SK-N-SH treated with all-trans-retinoic acid at 6 μM for 48 hours (cell line): ENCODE measurements around the gene SLIT2.
A peak's percentile ranks its signal among the peaks of the same experiment; 100 is the strongest.

Source experiments
- ATAC-seq: fragments of 200-7000 bp; cut with Tn5 transposase; 3 replicates; pipeline ENCODE4 v1.9.1; 2020; ENCODE audit warnings: mild to moderate bottlenecking, moderate library complexity
- ARNTL ChIP-seq: fragments of 450-650 bp; formaldehyde crosslinking; IDR thresholded peaks from 2 replicates; pipeline ENCODE4 v1.5.0; 2020; ENCODE audit warnings: low read depth, mild to moderate bottlenecking, moderate library complexity, borderline replicate concordance
- BACH2 ChIP-seq: fragments of 250-450 bp; sonication (Bioruptor Pico); IDR thresholded peaks from 2 replicates; pipeline ENCODE4 v1.9.0; 2021; ENCODE audit warnings: mild to moderate bottlenecking, borderline replicate concordance
- CSDC2 ChIP-seq: fragments of 250-450 bp; sonication (Bioruptor Pico); IDR thresholded peaks from 2 replicates; pipeline ENCODE4 v1.5.0; 2020; ENCODE audit warnings: mild to moderate bottlenecking, moderate library complexity
- ESRRG ChIP-seq: fragments of 250-450 bp; sonication (Bioruptor Pico); IDR thresholded peaks from 2 replicates; pipeline ENCODE4 v1.6.1; 2021; ENCODE audit warnings: mild to moderate bottlenecking
- GLIS3 ChIP-seq: fragments of 250-450 bp; sonication (Bioruptor Pico); IDR thresholded peaks from 2 replicates; pipeline ENCODE4 v1.5.0; 2020; ENCODE audit warnings: mild to moderate bottlenecking, moderate library complexity
- OSR1 ChIP-seq: fragments of 250-450 bp; sonication (Bioruptor Pico); IDR thresholded peaks from 2 replicates; pipeline ENCODE4 v1.8.0; 2022; ENCODE audit warnings: moderate library complexity, mild to moderate bottlenecking, inconsistent platforms
- PATZ1 ChIP-seq: fragments of 250-450 bp; sonication (Bioruptor Pico); IDR thresholded peaks from 2 replicates; pipeline ENCODE4 v1.8.0; 2020; ENCODE audit warnings: mild to moderate bottlenecking, moderate library complexity, borderline replicate concordance
- POU6F1 ChIP-seq: fragments of 250-450 bp; sonication (Bioruptor Pico); IDR thresholded peaks from 2 replicates; pipeline ENCODE4 v1.8.0; 2021; ENCODE audit warnings: low read depth, mild to moderate bottlenecking, moderate library complexity, borderline replicate concordance
- PPARA ChIP-seq: fragments of 250-450 bp; sonication (Bioruptor Pico); IDR thresholded peaks from 2 replicates; pipeline ENCODE4 v1.5.0; 2020; ENCODE audit warnings: mild to moderate bottlenecking, borderline replicate concordance
- RARB ChIP-seq: fragments of 250-450 bp; sonication (Bioruptor Pico); IDR thresholded peaks from 2 replicates; pipeline ENCODE4 v1.8.0; 2021; ENCODE audit warnings: mild to moderate bottlenecking, moderate library complexity
- SNAI2 ChIP-seq: fragments of 250-450 bp; sonication (Bioruptor Pico); IDR thresholded peaks from 2 replicates; pipeline ENCODE4 v1.5.0; 2020; ENCODE audit warnings: mild to moderate bottlenecking, moderate library complexity
- TOX ChIP-seq: fragments of 250-450 bp; sonication (Bioruptor Pico); IDR thresholded peaks from 2 replicates; pipeline ENCODE4 v1.8.0; 2021; ENCODE audit warnings: mild to moderate bottlenecking, moderate library complexity, borderline replicate concordance
- TSHZ2 ChIP-seq: fragments of 250-450 bp; sonication (Bioruptor Pico); IDR thresholded peaks from 2 replicates; pipeline ENCODE4 v1.5.0; 2020; ENCODE audit warnings: mild to moderate bottlenecking, moderate library complexity
- ZFP3 ChIP-seq: fragments of 250-450 bp; sonication (Bioruptor Pico); IDR thresholded peaks from 2 replicates; pipeline ENCODE4 v1.5.0; 2020; ENCODE audit warnings: mild to moderate bottlenecking, moderate library complexity
- ZFP30 ChIP-seq: fragments of 450-650 bp; formaldehyde crosslinking; IDR thresholded peaks from 2 replicates; pipeline ENCODE4 v1.5.0; 2022; ENCODE audit warnings: mild to moderate bottlenecking, moderate library complexity
- ZNF70 ChIP-seq: fragments of 450-650 bp; formaldehyde crosslinking; IDR thresholded peaks from 2 replicates; pipeline ENCODE4 v1.5.0; 2020; ENCODE audit warnings: mild to moderate bottlenecking, moderate library complexity
- ZNF8 ChIP-seq: fragments of 450-650 bp; formaldehyde crosslinking; IDR thresholded peaks from 2 replicates; pipeline ENCODE4 v1.5.0; 2020; ENCODE audit warnings: mild to moderate bottlenecking, moderate library complexity
- TF ChIP-seq, protein P1 (sequence below): fragments of 250-450 bp; sonication (Bioruptor Pico); IDR thresholded peaks from 2 replicates; pipeline ENCODE4 v1.5.1; 2021; ENCODE audit warnings: mild to moderate bottlenecking, moderate library complexity
- TF ChIP-seq, protein P2 (sequence below): fragments of 250-450 bp; sonication (Bioruptor Pico); IDR thresholded peaks from 2 replicates; pipeline ENCODE4 v1.5.1; 2020; ENCODE audit warnings: low read depth, mild to moderate bottlenecking, moderate library complexity

Gene SLIT2

GRCh38 chr4:20271950-20272349, 20.2 kb downstream of the SLIT2 start:
- TF ChIP-seq, protein P1, sequence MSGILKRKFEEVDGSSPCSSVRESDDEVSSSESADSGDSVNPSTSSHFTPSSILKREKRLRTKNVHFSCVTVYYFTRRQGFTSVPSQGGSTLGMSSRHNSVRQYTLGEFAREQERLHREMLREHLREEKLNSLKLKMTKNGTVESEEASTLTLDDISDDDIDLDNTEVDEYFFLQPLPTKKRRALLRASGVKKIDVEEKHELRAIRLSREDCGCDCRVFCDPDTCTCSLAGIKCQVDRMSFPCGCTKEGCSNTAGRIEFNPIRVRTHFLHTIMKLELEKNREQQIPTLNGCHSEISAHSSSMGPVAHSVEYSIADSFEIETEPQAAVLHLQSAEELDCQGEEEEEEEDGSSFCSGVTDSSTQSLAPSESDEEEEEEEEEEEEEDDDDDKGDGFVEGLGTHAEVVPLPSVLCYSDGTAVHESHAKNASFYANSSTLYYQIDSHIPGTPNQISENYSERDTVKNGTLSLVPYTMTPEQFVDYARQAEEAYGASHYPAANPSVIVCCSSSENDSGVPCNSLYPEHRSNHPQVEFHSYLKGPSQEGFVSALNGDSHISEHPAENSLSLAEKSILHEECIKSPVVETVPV (CRISPR knock-in tag): no peak
- TF ChIP-seq GLIS3 (no peak), BACH2 (CRISPR knock-in tag) (no peak), CSDC2 (CRISPR knock-in tag) (no peak), ZFP3 (CRISPR knock-in tag) (no peak), TOX (CRISPR knock-in tag) (no peak), PATZ1 (CRISPR knock-in tag) (no peak), ZFP30 (CRISPR knock-in tag) (no peak), OSR1 (CRISPR knock-in tag) (no peak), TSHZ2 (CRISPR knock-in tag) (no peak), PPARA (CRISPR knock-in tag) (no peak), POU6F1 (CRISPR knock-in tag) (no peak), ARNTL (no peak), ESRRG (no peak)
- TF ChIP-seq, protein P2, sequence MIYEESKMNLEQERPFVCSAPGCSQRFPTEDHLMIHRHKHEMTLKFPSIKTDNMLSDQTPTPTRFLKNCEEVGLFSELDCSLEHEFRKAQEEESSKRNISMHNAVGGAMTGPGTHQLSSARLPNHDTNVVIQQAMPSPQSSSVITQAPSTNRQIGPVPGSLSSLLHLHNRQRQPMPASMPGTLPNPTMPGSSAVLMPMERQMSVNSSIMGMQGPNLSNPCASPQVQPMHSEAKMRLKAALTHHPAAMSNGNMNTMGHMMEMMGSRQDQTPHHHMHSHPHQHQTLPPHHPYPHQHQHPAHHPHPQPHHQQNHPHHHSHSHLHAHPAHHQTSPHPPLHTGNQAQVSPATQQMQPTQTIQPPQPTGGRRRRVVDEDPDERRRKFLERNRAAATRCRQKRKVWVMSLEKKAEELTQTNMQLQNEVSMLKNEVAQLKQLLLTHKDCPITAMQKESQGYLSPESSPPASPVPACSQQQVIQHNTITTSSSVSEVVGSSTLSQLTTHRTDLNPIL (CRISPR knock-in tag): no peak
- peak; percentile 63 for ATAC-seq

- ATAC-seq: no peak
- TF ChIP-seq TSHZ2 (CRISPR knock-in tag) (no peak), ZNF70 (CRISPR knock-in tag) (no peak), RARB (CRISPR knock-in tag) (no peak)
Measured at GRCh38 chr4:20272411-20272872, 20.7 kb downstream of the SLIT2 start.

GRCh38 chr4:20273793-20274192, 22.1 kb downstream of the SLIT2 start:
- ATAC-seq: no peak
- no peak for TF ChIP-seq ZNF8
- no peak for TF ChIP-seq TSHZ2 (CRISPR knock-in tag)
- TF ChIP-seq BACH2 (CRISPR knock-in tag): no peak
- no peak for TF ChIP-seq CSDC2 (CRISPR knock-in tag)
- TF ChIP-seq SNAI2: no peak
- TF ChIP-seq, all 23 proteins: peak for 0
